Thyroid gland (tissue), 4 donors: ENCODE results near the gene TTC12. TPM values are rescaled to one million over a fixed set of nuclear protein-coding genes. Genes with fewer than 3 reads are reported as not detected.

ENCODE experiments used
- DNase-seq, 2 donors: peaks; one replicate each; pipeline ENCODE4 v3.0.0-alpha.2; 2019
- H3K27ac ChIP-seq, 3 donors: fragments of 200-600 bp; sonication (generic); 1 replicate in 2 of 3; 2 replicates in 1 of 3; pipeline ENCODE4 v1.5.1; 2016 to 2019; ENCODE audit warnings: mild to moderate bottlenecking in 1 of 3, moderate library complexity in 1 of 3
- H3K27me3 ChIP-seq: fragments of 200-600 bp; sonication (generic); one replicate; pipeline ENCODE4 v1.5.1; 2019
- H3K36me3 ChIP-seq, 2 donors: fragments of 200-600 bp; sonication (generic); one replicate each; pipeline ENCODE4 v1.5.1; 2016 to 2019
- H3K4me1 ChIP-seq, 2 donors: fragments of 200-600 bp; sonication (generic); one replicate each; pipeline ENCODE4 v1.5.1; 2017 to 2019
- H3K4me3 ChIP-seq, 3 donors: fragments of 200-600 bp; sonication (generic); replicated peaks in 1 of 3; 1 replicate in 2 of 3; 2 replicates in 1 of 3; pipeline ENCODE4 v1.5.1; 2016; ENCODE audit warnings: mild to moderate bottlenecking in 1 of 3
- H3K9me3 ChIP-seq: fragments of 200-600 bp; sonication (generic); one replicate; pipeline ENCODE4 v1.5.1; 2017
- CTCF ChIP-seq, 6 experiments: fragments of 200-600 bp in 3 of 6; fragments of 450-650 bp in 3 of 6; sonication (generic) in 3 of 6; IDR thresholded peaks; one replicate each; pipeline ENCODE4 v1.5.1; 2016 to 2019; ENCODE audit warnings: antibody characterized with exemption in 6 of 6, mild to moderate bottlenecking in 2 of 6, inconsistent platforms in 1 of 6, moderate library complexity in 1 of 6
- POLR2A ChIP-seq, 2 donors: fragments of 450-650 bp; IDR thresholded peaks; one replicate each; pipeline ENCODE4 v1.6.1; 2017; ENCODE audit warnings: antibody characterized with exemption in 2 of 2, mild to moderate bottlenecking in 2 of 2, moderate library complexity in 1 of 2
- whole genome bisulfite sequencing, 2 donors: methylation state at CpG; one replicate each; pipeline ENCODE4 v1.1.5; 2017; 5-methylcytosine and 5-hydroxymethylcytosine counted together
- intact Hi-C: fragments of 100-400 bp; cut with DNase I; formaldehyde crosslinking; loops from one replicate; pipeline ENCODE4 v1.15.1; 2023
- total RNA-seq, 4 donors: library from RNA; depleted of rRNA; stranded (reverse); fragments of >200 nt; gene quantifications; one replicate each; pipeline ENCODE4 v1.2.3, GENCODE V29; 2016

TTC12 gene
- total RNA-seq, 4 donors from 2014 or later, result 30.8 to 45.6 (median 36.8) TPM

GRCh38 chr11:113270080-113270479, 44.3 kb upstream of the TTC12 start:
- intact Hi-C loops, result no loop called here
- 94 to 96% methylated on average over 13 of the region's 13 CpGs for WGBS, 2 donors
- Histone ChIP-seq H3K27me3 (no peaks in the 10 kb centered on the region), H3K4me1 (peaks cover 0 to 4% of the 10 kb centered on the region in 2 donors), H3K4me3 (no peak overlapping the region), H3K36me3 (peaks cover 7 to 16% of the 10 kb centered on the region in 2 donors), H3K9me3 (no peaks in the 10 kb centered on the region), H3K27ac (no peak overlapping the region)
- no peak for TF ChIP-seq CTCF (IDR thresholded peaks at IDR 0.05)
- TF ChIP-seq POLR2A (IDR thresholded peaks at IDR 0.05), result no peak
- no peak for DNase-seq

DNA sequence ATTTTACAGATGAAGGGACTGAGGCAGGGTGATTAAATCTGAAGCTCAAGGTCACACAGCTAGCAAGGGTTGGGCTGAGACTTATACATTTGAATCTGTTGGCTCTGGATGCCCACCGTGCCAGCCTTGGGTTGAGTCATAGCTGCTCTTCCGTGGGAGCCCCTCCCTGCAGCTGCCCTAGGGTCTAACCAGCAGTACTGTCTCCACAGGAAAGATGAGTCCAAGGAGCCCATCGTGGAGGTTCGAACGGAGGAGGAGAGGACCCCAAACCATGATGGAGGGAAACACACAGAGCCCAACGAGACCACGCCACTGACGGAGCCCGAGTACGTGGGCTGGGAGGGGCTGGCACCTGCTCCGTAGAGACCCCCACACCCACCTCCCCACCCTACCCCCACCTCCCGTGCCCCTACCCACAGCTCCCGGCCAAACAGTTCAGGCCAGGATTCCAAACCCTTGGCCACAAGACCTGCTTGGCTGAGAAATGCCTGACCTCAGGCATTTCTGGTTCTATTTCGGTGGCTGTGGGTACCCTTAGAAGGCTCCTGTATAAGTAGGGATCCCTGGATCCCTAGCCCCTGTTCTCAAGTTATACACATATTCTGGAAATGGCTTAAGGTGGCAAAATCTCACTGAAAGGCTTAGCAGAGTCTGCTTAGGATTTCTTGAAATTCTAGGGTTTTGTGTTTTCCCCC, 42.7 kb upstream of the TTC12 start:
- DNase-seq, result no peak
- 97 to 99% methylated on average over 11 to 13 of the region's 14 CpGs for WGBS, 2 donors
- no peaks in the 10 kb centered on the region for H3K4me1 ChIP-seq
- no peaks in the 10 kb centered on the region for H3K9me3 ChIP-seq
- H3K27ac ChIP-seq, result no peak overlapping the region
- H3K4me3 ChIP-seq, result no peak overlapping the region
- no peaks in the 10 kb centered on the region for H3K27me3 ChIP-seq
- H3K36me3 ChIP-seq, result peaks cover 7 to 16% of the 10 kb centered on the region in 2 donors
- no peak for TF ChIP-seq POLR2A (IDR thresholded peaks at IDR 0.05)
- no peak for TF ChIP-seq CTCF (IDR thresholded peaks at IDR 0.05)
- intact Hi-C loops, result no loop called here

- H3K4me3 ChIP-seq, result no peak overlapping the region
- WGBS, 2 donors, result 69 to 79% methylated on average over 5 of the region's 5 CpGs
- intact Hi-C loops, result no loop called here
These were observed 42.1 kb upstream of the TTC12 start for GRCh38 chr11:113272281-113272680.

GRCh38 chr11:113272927-113273615, 41.3 kb upstream of the TTC12 start:
- Histone ChIP-seq H3K27me3 (no peaks in the 10 kb centered on the region), H3K27ac (no peak overlapping the region), H3K9me3 (no peaks in the 10 kb centered on the region), H3K4me3 (no peak overlapping the region), H3K36me3 (peaks cover 7 to 16% of the 10 kb centered on the region in 2 donors), H3K4me1 (no peaks in the 10 kb centered on the region)
- TF ChIP-seq POLR2A (IDR thresholded peaks at IDR 0.05) (no peak), CTCF (IDR thresholded peaks at IDR 0.05) (no peak)
- DNase-seq, result no peak
- 90 to 92% methylated on average over 18 to 19 of the region's 34 CpGs for WGBS, 2 donors
- intact Hi-C loops, result no loop called here

More at GRCh38 chr11:113272281-113272680, 42.1 kb upstream of the TTC12 start:
- H3K27ac ChIP-seq, result no peak overlapping the region
- no peak for TF ChIP-seq CTCF (IDR thresholded peaks at IDR 0.05)
- no peak for TF ChIP-seq POLR2A (IDR thresholded peaks at IDR 0.05)
- peaks cover 7 to 16% of the 10 kb centered on the region in 2 donors for H3K36me3 ChIP-seq
- no peaks in the 10 kb centered on the region for H3K27me3 ChIP-seq
- no peak for DNase-seq
- no peaks in the 10 kb centered on the region for H3K9me3 ChIP-seq
- no peaks in the 10 kb centered on the region for H3K4me1 ChIP-seq

GRCh38 chr11:113273720-113274119, 40.7 kb upstream of the TTC12 start:
- Histone ChIP-seq H3K4me3 (no peak overlapping the region), H3K9me3 (no peaks in the 10 kb centered on the region), H3K27ac (no peak overlapping the region), H3K27me3 (no peaks in the 10 kb centered on the region), H3K36me3 (peaks cover 7 to 16% of the 10 kb centered on the region in 2 donors), H3K4me1 (no peaks in the 10 kb centered on the region)
- intact Hi-C loops, result no loop called here
- 92 to 93% methylated on average over 10 of the region's 10 CpGs for WGBS, 2 donors
- no peak for DNase-seq
- TF ChIP-seq CTCF (IDR thresholded peaks at IDR 0.05), result no peak
- TF ChIP-seq POLR2A (IDR thresholded peaks at IDR 0.05), result no peak
